Measurements from ENCODE around the gene CDC123.

The CDC123 gene

GRCh38 chr10:12180221-12180974, 15.6 kb upstream of the CDC123 start:
- H3K36me3 ChIP-seq (ENCODE audit: insufficient read depth, low read length): peaks cover 29% of the 10 kb centered on the region
- no peaks in the 10 kb centered on the region for H3K9me3 ChIP-seq (ENCODE audit: control insufficient read depth, insufficient read depth, low read length)
- peaks cover 25% of the 10 kb centered on the region for H3K4me1 ChIP-seq (ENCODE audit: insufficient read depth, low read length)
- no peak overlapping the region for H3K9ac ChIP-seq (ENCODE audit: low read depth, low read length)

GRCh38 chr10:12181065-12181775, 14.8 kb upstream of the CDC123 start:
- no peak overlapping the region for H3K9ac ChIP-seq (ENCODE audit: low read depth, low read length)
- H3K36me3 ChIP-seq (ENCODE audit: insufficient read depth, low read length): peaks cover 29% of the 10 kb centered on the region
- peaks cover 25% of the 10 kb centered on the region for H3K4me1 ChIP-seq (ENCODE audit: insufficient read depth, low read length)
- H3K9me3 ChIP-seq (ENCODE audit: control insufficient read depth, insufficient read depth, low read length): no peaks in the 10 kb centered on the region

- Histone ChIP-seq H3K36me3 (ENCODE audit: insufficient read depth, low read length) (peaks cover 12% of the 10 kb centered on the region; the same call in 1 of the 2 replicates), H3K9me3 (ENCODE audit: control insufficient read depth, insufficient read depth, low read length) (no peaks in the 10 kb centered on the region), H3K9ac (ENCODE audit: low read depth, low read length) (no peak overlapping the region)
Measured at GRCh38 chr10:12184165-12184564, 11.8 kb upstream of the CDC123 start.

GRCh38 chr10:12186323-12186722, 9.7 kb upstream of the CDC123 start:
- Histone ChIP-seq H3K36me3 (ENCODE audit: insufficient read depth, low read length) (0 out of 2 replicates have a peak, but pooled peaks cover 4% of the 10 kb centered on the region), H3K9ac (ENCODE audit: low read depth, low read length) (no peak overlapping the region), H3K9me3 (ENCODE audit: control insufficient read depth, insufficient read depth, low read length) (no peaks in the 10 kb centered on the region), H3K4me1 (ENCODE audit: insufficient read depth, low read length) (peaks cover 6% of the 10 kb centered on the region)

More at GRCh38 chr10:12184165-12184564, 11.8 kb upstream of the CDC123 start:
- H3K4me1 ChIP-seq (ENCODE audit: insufficient read depth, low read length): peaks cover 21% of the 10 kb centered on the region

GRCh38 chr10:12187321-12187905, 8.6 kb upstream of the CDC123 start:
- H3K9ac ChIP-seq (ENCODE audit: low read depth, low read length): no peak overlapping the region
- no peaks in the 10 kb centered on the region for H3K9me3 ChIP-seq (ENCODE audit: control insufficient read depth, insufficient read depth, low read length)
- H3K36me3 ChIP-seq (ENCODE audit: insufficient read depth, low read length): 0 out of 2 replicates have a peak, but pooled peaks cover 4% of the 10 kb centered on the region
- 0 out of 2 replicates have a peak, but pooled peaks cover 4% of the 10 kb centered on the region for H3K4me1 ChIP-seq (ENCODE audit: insufficient read depth, low read length)

GRCh38 chr10:12188656-12189055, 7.3 kb upstream of the CDC123 start:
- no peaks in the 10 kb centered on the region for H3K9me3 ChIP-seq (ENCODE audit: control insufficient read depth, insufficient read depth, low read length)
- no peak overlapping the region for H3K9ac ChIP-seq (ENCODE audit: low read depth, low read length)
- H3K4me1 ChIP-seq (ENCODE audit: insufficient read depth, low read length): 0 out of 2 replicates have a peak, but pooled peaks cover 4% of the 10 kb centered on the region
- H3K36me3 ChIP-seq (ENCODE audit: insufficient read depth, low read length): no peaks in the 10 kb centered on the region; the same call in 1 of the 2 replicates

GRCh38 chr10:12189426-12189825, 6.6 kb upstream of the CDC123 start:
- no peaks in the 10 kb centered on the region; the same call in 1 of the 2 replicates for H3K36me3 ChIP-seq (ENCODE audit: insufficient read depth, low read length)
- H3K9ac ChIP-seq (ENCODE audit: low read depth, low read length): no peak overlapping the region
- H3K4me1 ChIP-seq (ENCODE audit: insufficient read depth, low read length): 0 out of 2 replicates have a peak, but pooled peaks cover 4% of the 10 kb centered on the region
- no peaks in the 10 kb centered on the region for H3K9me3 ChIP-seq (ENCODE audit: control insufficient read depth, insufficient read depth, low read length)

GRCh38 chr10:12191715-12192114, 4.3 kb upstream of the CDC123 start:
- Histone ChIP-seq H3K4me1 (ENCODE audit: insufficient read depth, low read length) (0 out of 2 replicates have a peak, but pooled peaks cover 4% of the 10 kb centered on the region), H3K9ac (ENCODE audit: low read depth, low read length) (no peak overlapping the region), H3K9me3 (ENCODE audit: control insufficient read depth, insufficient read depth, low read length) (no peaks in the 10 kb centered on the region), H3K36me3 (ENCODE audit: insufficient read depth, low read length) (no peaks in the 10 kb centered on the region; the same call in 1 of the 2 replicates)

- H3K9ac ChIP-seq (ENCODE audit: low read depth, low read length): no peak overlapping the region
- H3K9me3 ChIP-seq (ENCODE audit: control insufficient read depth, insufficient read depth, low read length): no peaks in the 10 kb centered on the region
- H3K4me1 ChIP-seq (ENCODE audit: insufficient read depth, low read length): 0 out of 2 replicates have a peak, but pooled peaks cover 4% of the 10 kb centered on the region
- H3K36me3 ChIP-seq (ENCODE audit: insufficient read depth, low read length): no peaks in the 10 kb centered on the region; the same call in 1 of the 2 replicates
Measured at GRCh38 chr10:12193193-12193592, 2.8 kb upstream of the CDC123 start.

- peaks cover 8% of the 10 kb centered on the region for H3K36me3 ChIP-seq (ENCODE audit: insufficient read depth, low read length)
- H3K4me1 ChIP-seq (ENCODE audit: insufficient read depth, low read length): no peaks in the 10 kb centered on the region
- H3K9ac ChIP-seq (ENCODE audit: low read depth, low read length): peak overlapping the region; percentile 95
- no peaks in the 10 kb centered on the region for H3K9me3 ChIP-seq (ENCODE audit: control insufficient read depth, insufficient read depth, low read length)
Measured at GRCh38 chr10:12194752-12195271, 1.2 kb upstream of the CDC123 start.

GRCh38 chr10:12195281-12195602, 746 bp upstream of the CDC123 start:
- Histone ChIP-seq H3K36me3 (ENCODE audit: insufficient read depth, low read length) (peaks cover 8% of the 10 kb centered on the region), H3K4me1 (ENCODE audit: insufficient read depth, low read length) (no peaks in the 10 kb centered on the region), H3K9ac (ENCODE audit: low read depth, low read length) (peak overlapping the region; percentile 95), H3K9me3 (ENCODE audit: control insufficient read depth, insufficient read depth, low read length) (no peaks in the 10 kb centered on the region)

- Histone ChIP-seq H3K4me1 (ENCODE audit: insufficient read depth, low read length) (no peaks in the 10 kb centered on the region), H3K36me3 (ENCODE audit: insufficient read depth, low read length) (peaks cover 8% of the 10 kb centered on the region)
Measured at GRCh38 chr10:12196531-12197211, 683 bp downstream of the CDC123 start.

GRCh38 chr10:12198156-12198555, 2.2 kb downstream of the CDC123 start:
- Histone ChIP-seq H3K9ac (ENCODE audit: low read depth, low read length) (no peak overlapping the region), H3K36me3 (ENCODE audit: insufficient read depth, low read length) (peaks cover 8% of the 10 kb centered on the region), H3K4me1 (ENCODE audit: insufficient read depth, low read length) (no peaks in the 10 kb centered on the region), H3K9me3 (ENCODE audit: control insufficient read depth, insufficient read depth, low read length) (no peaks in the 10 kb centered on the region)

More at GRCh38 chr10:12196531-12197211, 683 bp downstream of the CDC123 start:
- Histone ChIP-seq H3K9ac (ENCODE audit: low read depth, low read length) (peak overlapping the region; percentile 95), H3K9me3 (ENCODE audit: control insufficient read depth, insufficient read depth, low read length) (no peaks in the 10 kb centered on the region)

GRCh38 chr10:12200850-12201249, 4.9 kb downstream of the CDC123 start:
- Histone ChIP-seq H3K9ac (ENCODE audit: low read depth, low read length) (no peak overlapping the region), H3K4me1 (ENCODE audit: insufficient read depth, low read length) (no peaks in the 10 kb centered on the region), H3K9me3 (ENCODE audit: control insufficient read depth, insufficient read depth, low read length) (no peaks in the 10 kb centered on the region), H3K36me3 (ENCODE audit: insufficient read depth, low read length) (peaks cover 8% of the 10 kb centered on the region)

Data from ES-I3 (cell line).